Activated CD4-positive, alpha-beta T cell treated with anti-CD3 and anti-CD28 coated beads for 1 hour (primary cell): ENCODE results near the gene IDH2.
"Not testable (repeated sequence)": the region's sequence is repeated elsewhere in the genome, so short reads cannot be mapped to it uniquely, and the experiment has no call there.

Experiments
- DNase-seq: peaks from one replicate; pipeline ENCODE4 v3.0.0-alpha.2; 2020

The IDH2 gene

GRCh38 chr15:90101969-90102890 lies at the start of gene IDH2:
Gene IDH2 (minus strand): TSS chr15:90102468. CDS start chr15:90102390, 78 bp downstream.
- peak; percentile 52 for DNase-seq

DNA sequence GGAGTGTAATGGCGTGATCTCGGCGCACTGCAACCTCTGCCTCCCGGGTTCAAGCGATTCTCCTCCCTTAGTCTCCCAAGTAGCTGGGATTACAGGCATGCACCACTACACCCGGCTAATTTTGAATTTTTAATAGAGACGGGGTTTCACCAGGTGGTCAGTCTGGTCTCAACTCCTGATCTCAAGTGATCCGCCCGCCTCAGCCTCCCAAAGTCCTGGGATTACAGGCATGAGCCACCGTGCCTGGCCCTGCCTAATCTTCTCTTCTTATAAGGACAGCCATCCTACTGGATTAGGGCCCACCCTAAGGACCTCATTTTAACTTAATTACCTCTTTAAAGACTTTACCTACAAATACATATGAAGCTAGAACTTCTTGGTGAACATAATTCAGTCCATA lies 48.3 kb upstream of the IDH2 start:
- DNase-seq, result not testable (repeated sequence)

DNA sequence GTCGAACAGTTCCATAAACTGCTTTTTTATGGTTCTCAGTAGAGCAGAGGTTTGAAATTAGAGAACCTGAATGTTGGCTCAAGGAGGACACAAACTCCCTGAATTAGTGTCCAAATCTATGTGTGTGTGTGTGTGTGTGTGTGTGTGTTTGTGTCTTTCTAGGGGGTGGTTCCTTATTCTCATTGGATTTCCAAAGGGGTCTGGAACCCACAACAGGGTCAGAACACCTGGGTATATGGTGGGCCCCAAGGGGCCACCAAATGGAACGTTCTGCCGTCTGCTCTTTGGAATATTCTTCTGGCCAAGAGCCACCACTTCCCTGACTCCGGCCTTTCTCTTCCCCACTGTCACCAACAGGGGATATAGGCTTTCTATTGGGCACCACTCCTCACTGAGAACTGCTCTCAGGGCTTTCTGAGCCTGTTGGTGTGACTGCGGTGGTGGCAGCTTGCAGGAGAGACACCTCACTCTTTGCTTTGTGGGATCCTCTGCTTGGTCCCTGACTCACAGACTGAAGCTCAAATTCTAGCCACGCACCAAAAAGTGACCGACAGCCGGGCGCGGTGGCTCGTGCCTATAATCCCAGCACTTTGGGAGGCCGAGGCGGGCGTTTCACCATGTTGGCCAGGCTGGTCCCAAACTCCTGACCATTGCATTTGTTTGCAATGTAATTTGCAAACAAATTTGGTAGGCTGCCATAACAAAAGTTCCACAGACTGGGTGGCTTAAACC lies 47.5 kb upstream of the IDH2 start:
- no peak for DNase-seq

GRCh38 chr15:90146198-90146761 lies 44.0 kb upstream of the IDH2 start:
- not testable (repeated sequence) for DNase-seq

DNA sequence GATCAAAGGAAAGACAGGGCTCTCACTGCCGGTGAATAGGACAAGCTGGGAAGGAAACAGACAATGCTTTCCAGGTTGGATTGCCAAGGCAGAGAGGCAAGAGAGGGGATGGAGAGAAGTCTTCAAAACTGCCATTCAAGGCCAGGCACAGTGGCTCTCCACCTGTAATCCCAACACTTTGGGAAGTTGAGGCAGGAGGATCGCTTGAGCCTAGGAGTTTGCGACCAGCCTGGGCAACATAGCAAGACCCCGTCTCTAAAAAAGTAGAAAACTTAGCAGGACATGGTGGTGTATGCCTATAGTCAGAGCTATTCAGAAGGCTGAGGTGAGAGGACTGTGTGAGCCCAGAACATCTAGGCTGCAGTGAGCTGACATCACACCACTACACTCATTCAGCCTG lies 43.5 kb upstream of the IDH2 start:
- DNase-seq, result no peak

GRCh38 chr15:90145259-90145658 lies 43.0 kb upstream of the IDH2 start:
- no peak for DNase-seq

GRCh38 chr15:90143166-90143655 lies 40.9 kb upstream of the IDH2 start:
- peak; percentile 44 for DNase-seq

DNA sequence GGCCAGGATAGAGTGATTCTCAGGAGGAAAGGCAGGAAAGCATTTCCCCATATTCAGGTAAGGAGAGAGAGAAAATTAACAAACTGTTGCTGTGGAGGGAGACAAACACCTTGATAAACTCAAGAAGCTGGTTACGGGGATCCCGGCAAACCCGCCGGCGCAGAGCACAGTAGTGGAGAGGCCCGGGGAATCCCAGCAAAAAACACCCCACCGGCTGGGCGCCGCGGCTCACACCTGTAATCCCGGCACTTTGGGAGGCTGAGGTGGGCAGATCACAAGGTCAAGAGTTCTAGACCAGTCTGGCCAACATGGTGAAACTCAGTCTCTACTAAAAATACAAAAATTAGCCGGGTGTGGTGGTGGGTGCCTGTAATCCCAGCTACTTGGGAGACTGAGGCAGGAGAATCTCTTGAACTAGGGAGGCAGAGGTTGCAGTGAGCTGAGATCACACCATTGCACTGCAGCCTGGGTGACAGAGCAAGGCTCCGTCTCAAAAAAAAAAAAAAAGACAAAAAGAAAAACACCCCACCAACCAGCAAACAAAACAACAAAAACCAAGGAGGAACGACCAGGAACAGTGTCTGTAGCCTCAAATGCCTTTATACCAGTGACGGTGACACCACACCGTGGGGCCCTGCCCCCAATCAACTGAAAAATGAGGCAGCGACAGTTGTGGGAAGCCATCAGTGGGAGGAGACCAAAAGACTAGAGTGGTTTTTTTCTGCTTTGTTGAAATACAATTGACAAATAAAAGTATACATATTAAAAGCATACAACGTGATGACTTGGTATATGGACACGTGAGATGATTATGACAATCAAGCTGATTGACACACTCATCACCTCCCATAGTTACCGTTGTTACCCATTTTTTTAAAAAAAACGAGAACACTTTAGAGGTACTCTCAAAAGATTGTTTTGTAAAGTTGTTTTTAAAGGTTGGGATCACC lies 40.2 kb upstream of the IDH2 start:
- peak; percentile 11 for DNase-seq

- DNase-seq, result no peak
Measured at GRCh38 chr15:90141646-90142045, 39.4 kb upstream of the IDH2 start.

DNA sequence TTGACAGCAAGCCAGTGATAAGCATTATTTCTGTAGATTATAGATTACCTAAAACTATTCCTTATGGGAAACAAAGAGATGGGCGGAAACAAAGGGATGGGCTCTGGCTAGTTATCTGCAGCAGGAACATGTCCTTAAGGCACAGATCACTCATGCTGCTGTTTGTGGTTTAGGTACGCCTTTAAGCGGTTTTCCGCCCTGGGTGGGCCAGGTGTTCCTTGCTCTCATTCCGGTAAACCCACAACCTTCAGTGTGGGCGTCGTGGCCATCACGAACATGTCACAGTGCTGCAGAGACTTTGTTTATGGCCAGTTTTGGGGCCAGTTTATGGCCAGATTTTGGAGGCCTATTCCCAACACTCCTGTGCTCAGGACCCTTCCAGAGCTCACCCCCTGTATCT lies 37.3 kb upstream of the IDH2 start:
- DNase-seq, result not testable (repeated sequence)

GRCh38 chr15:90138071-90138833 lies 36.0 kb upstream of the IDH2 start:
- no peak for DNase-seq

GRCh38 chr15:90132437-90132836 lies 30.2 kb upstream of the IDH2 start:
- DNase-seq, result no peak

- no peak for DNase-seq
Measured at GRCh38 chr15:90131848-90132247, 29.6 kb upstream of the IDH2 start.

DNA sequence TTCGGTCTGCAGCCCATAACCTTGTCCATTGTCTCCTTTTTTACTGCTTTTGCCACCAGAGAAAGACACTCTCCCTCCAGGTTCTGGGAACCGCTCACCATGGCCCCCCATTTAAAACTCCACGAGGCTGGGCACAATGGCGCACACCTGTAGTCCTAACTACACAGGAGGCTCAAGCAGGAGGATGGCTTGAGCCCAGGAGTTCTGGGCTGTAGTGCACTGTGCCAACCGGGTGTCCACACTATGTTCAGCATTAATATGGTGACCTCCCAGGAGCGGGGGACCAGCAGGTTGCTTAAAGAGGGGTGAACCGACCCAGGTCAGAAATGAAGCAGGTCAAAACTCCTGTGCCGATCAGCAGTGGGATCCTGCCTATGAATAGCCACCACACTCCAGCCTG lies 28.0 kb upstream of the IDH2 start:
- DNase-seq, result no peak

- no peak for DNase-seq
Measured at GRCh38 chr15:90126596-90127435, 24.5 kb upstream of the IDH2 start.

DNA sequence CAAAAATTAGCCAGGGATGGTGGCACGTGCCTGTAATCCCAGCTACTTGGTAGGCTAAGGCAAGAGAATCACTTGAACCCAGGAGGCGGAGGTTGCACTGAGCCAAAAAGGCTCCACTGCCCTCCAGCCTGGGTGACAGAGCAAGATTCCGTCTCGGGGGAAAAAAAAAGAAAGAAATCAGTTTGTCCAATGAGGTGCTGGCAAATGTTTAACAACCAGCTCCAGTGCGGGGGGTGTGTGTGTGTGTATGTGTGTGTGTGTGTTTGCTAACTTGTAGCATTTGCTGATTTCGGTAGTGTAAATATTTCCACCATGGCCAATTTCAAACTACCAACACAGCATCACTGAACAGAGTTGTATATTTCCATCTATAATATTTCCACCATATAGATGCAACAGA lies 23.8 kb upstream of the IDH2 start:
- no peak for DNase-seq

GRCh38 chr15:90124507-90124906 lies 22.2 kb upstream of the IDH2 start:
- no peak for DNase-seq

- DNase-seq, result no peak
Measured at GRCh38 chr15:90121086-90121485, 18.8 kb upstream of the IDH2 start.

DNA sequence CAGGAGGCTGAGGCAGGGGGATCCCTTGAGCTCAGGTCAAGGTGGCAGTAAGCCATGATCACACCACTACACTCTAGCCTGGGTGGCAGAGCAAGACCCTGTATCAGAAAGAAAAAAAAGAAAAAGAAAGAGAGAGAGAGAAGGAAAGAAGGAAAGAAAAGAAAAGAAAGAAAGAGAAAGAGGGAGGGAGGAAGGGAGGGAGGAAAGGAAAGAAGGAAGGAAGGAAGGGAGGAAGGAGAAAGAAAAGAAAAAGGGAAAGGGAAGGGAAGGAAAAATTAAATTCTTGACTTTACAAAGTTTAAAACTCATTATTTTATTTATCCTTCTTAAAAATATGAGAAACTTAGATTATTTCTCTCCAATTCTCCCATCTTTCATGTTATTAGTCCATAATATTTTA lies 17.1 kb upstream of the IDH2 start:
- DNase-seq, result no peak

DNA sequence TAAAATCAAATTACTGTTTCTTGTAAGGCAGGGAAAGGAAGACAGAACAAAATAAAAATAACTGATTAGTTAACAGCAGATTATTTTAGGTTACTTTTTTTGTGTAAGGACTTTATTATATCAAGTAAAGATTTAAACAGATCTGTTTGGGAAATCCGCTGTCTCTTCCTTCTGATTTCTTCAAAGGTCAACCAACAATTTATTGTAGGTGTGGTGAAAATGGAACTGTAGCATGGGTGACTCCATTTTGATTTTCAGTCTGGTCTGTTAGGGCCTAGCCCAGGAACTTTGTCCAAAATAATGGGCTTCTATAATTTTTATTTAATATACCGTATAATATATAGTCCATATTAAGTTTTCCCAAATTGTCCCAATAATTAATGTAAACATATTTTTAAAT lies 13.5 kb upstream of the IDH2 start:
- no peak for DNase-seq

DNA sequence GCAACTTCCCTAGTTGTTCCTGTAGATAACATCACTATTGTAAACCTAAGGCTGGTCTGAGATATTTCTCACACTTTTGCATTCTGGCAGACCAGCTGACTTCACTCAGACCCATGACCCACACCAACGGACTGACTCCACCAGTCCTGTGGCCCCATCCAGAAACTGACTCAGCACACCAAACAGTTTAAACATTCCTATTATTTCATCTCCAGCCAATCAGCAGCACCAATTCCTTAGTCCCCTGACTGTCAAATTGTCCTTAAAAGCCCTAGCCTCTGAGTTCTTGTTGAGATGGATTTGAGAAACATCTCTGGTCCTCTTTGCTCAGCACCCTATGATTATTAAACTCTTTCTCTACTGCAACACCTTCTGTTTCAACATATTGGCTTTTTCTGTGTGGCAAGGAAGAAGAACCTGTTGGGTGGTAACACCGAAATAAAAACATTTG lies 12.2 kb upstream of the IDH2 start:
- no peak for DNase-seq
